HG02981 (cell line): ENCODE data around the gene EEA1.
"Not testable (repeated sequence)": the region's sequence is repeated elsewhere in the genome, so short reads cannot be mapped to it uniquely, and the experiment has no call there.

Source experiments
- ATAC-seq: cut with Tn5 transposase; IDR thresholded peaks from one replicate; pipeline ENCODE4 v1.9.1; 2021; ENCODE audit warnings: mild to moderate bottlenecking, moderate library complexity; ENCODE audit not compliant: unreplicated experiment

Gene EEA1

DNA sequence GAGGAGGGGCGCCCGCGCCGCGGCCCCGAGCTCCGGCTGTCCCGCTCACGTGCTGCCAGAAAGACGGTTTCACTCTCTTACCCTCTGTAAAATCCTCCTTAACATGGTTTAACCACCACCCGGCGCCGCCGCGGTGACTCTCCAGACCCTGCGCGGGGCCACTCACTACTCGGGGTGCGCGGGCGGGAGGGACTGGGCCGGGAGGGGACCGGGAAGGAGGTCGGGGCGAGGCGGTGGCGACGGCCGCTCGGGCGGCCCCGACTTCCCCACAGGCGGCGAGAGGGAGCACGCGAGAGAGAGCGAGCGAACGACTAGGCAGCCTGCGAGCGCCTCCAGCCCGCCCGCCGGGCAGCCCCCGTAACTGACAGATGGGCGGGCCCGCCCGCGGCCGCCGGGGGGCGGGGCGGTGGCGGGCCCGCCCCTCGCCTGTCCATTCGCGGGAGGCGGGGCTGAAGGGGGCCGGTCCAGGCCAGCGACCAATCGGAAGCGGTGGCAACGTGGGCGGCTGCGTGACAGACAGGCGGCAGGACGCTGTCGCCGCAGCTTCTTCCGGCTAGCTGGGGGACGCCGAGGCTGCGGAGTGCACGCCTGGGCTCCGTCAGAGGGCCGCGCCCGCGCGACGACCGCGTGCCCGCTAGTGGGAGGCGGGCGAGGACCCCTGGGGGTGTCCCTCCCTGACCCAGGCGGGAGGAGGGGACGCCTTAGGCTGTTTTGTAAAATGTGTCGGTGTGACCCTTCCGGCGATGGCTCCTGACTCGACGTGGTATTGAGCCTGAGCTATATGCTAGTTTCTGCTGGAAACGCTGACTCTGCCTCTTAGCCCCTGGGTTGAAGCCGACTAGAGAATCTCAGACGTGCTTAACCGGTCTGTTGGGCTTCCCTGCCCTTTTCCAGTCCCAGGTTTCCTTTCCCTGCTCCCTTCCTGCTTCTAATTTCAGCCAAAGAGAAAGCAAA, at the start of gene EEA1:
EEA1 (minus strand) TSS at position 334 of the 954 bp plus-strand sequence; CDS start at position 105, 229 bp downstream.
- peak; percentile 82 for ATAC-seq

- ATAC-seq = no peak
Observed at GRCh38 chr12:92978607-92979006, 49.5 kb upstream of the EEA1 start.

- ATAC-seq = no peak
Observed at GRCh38 chr12:92977326-92977725, 48.2 kb upstream of the EEA1 start.

DNA sequence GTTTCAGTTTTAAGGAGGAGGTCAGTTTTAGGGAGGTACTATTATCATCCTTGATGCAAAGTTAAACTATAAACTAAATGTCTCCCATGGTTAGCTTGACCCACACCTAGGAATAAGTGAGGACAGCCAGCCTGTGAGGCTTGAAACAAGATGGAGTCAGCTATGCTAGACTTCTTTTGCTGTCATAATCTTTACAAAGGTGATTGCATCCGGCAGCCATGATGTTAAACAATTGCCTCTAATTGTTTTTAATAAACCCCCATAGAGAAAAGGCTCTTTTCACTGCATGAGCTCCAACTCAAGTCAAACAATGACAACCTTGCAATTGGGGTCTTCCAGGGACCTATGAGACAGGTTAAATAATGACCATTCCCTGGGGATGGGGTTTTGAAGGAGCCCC, 45.7 kb upstream of the EEA1 start:
- ATAC-seq = no peak

DNA sequence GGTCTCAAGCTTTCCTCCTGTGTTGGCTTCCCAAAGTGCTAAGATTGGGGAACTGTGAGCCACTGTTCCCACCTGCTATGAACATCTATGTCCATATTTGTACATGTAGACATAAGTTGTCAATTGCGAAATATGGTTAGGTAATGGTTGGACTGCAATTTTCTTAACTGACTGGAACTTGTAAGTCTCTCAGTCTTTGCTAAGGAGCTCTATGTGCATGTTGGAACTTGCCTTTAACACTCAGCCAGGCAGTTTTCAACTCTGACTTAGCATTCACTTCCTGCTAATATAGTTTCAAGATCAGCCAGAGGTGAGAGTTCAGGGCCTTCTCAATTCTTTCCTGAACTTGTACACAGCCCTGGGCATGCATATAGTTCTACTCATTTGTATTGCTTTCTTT, 44.5 kb upstream of the EEA1 start:
- peak; percentile 27 for ATAC-seq

- no peak for ATAC-seq
Observed at GRCh38 chr12:92971859-92972524, 42.9 kb upstream of the EEA1 start.

DNA sequence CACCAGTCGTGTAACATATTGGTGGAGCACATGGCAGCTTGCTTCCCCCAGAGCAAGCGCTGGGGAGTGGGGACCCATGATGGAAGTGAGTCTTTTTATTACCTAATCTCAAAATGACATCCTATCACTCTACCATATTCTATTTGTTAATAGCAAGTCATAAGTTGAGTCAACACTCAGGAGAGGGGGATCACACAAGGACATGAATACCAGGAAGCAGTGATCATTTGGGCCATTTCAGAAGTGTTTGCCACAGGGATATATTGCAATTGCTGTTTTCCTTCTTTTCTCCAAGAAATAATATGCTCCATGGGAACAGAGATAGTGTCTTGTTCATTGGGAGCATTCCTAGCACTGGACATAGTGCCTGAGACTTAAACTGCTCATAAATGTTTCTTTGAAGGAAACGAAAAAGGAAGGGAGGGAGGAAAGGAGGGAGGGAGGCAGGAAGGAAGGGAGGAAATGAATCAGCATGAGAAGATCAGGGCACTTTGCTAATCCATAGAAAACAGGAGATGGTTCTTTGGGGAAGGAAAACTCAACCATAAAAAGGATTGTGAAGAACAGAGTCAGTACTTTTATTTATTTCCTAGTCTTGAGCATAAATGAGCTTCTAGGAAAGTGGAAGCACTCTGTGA, 39.2 kb upstream of the EEA1 start:
- no peak for ATAC-seq

DNA sequence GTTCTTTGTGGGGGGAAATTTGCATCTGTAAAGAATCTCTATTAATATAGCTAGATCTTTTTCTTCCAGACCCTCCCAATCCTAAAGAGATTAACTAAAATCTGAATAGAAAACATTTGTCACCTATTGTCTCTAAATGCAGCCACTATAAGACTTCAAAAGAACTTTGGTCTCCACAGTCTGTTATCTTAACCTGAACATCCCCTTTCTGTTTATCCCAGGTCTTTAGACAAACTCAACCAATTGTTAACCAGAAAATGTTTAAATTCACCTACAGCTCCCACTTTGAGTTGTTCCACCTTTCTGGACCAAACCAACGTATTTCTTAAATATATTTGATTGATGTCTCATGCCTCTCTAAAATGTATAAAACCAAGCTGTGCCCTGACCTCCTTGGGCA, 35.3 kb upstream of the EEA1 start:
- not testable (repeated sequence) for ATAC-seq

GRCh38 chr12:92961949-92962348, 32.9 kb upstream of the EEA1 start:
- no peak for ATAC-seq

- no peak for ATAC-seq
Observed at GRCh38 chr12:92955997-92956663, 27.0 kb upstream of the EEA1 start.

DNA sequence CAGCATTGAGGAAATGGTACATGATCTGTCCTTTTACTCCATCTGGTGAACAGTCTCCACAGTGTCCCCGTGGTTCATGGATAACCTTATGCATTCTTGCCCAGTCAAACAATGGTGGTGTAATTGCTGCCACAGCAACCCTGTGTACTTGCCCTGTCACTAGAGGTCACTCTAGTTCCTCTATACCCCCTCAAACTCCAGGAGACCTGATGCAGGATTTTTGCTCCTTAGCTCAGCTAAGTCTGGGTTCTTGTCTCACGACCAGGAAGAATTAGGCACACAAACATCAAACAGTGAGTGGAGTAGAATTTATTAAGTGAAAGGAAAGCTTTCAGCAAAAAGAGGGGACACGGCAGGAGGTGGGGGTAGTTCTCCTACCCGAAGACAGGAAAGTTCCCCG, 24.7 kb upstream of the EEA1 start:
- ATAC-seq = no peak

GRCh38 chr12:92952394-92952793, 23.3 kb upstream of the EEA1 start:
- ATAC-seq = no peak

- no peak for ATAC-seq
Observed at GRCh38 chr12:92951006-92951405, 21.9 kb upstream of the EEA1 start.

- no peak for ATAC-seq
Observed at GRCh38 chr12:92950011-92950410, 20.9 kb upstream of the EEA1 start.

GRCh38 chr12:92949466-92949865, 20.4 kb upstream of the EEA1 start:
- no peak for ATAC-seq

GRCh38 chr12:92947589-92948215, 18.6 kb upstream of the EEA1 start:
- ATAC-seq = no peak

- no peak for ATAC-seq
Observed at GRCh38 chr12:92945659-92946220, 16.6 kb upstream of the EEA1 start.

DNA sequence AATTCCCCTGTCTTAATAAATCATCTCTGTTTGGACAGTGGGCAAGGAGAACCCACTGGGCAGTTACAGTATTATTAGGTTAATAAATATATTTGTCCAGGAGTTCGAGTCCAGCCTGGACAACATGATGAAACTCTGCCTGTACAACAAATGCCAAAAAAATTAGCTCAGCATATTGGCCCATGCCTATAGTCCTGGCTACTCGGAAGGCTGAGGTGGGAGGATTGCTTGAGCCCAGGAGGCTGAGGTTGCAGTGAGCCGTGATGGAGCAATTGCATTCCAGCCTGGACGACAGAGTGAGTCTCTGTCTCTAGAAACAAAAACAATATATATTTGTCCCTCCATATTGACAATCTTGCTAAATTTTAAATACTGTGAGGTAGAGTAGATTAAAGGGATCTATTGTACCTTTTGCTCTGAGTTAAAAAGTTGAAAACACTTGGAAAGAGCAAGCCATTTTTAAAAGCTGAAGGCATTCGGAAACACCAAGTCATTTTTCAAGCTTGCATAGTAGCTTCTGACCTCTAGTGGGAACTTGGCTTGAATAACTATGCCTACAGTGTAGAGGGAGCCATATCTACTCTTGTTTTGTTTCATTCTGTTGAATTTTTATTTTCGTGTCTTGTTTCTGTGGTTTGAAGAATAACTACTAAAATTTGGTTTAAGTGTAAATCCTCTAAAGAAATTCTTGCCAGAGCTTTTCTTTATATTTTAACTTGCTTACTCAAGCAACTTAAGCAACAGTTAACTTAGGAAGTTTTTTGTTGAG, 14.6 kb upstream of the EEA1 start:
- peak; percentile 60 for ATAC-seq

- no peak for ATAC-seq
Observed at GRCh38 chr12:92942905-92943304, 13.8 kb upstream of the EEA1 start.

DNA sequence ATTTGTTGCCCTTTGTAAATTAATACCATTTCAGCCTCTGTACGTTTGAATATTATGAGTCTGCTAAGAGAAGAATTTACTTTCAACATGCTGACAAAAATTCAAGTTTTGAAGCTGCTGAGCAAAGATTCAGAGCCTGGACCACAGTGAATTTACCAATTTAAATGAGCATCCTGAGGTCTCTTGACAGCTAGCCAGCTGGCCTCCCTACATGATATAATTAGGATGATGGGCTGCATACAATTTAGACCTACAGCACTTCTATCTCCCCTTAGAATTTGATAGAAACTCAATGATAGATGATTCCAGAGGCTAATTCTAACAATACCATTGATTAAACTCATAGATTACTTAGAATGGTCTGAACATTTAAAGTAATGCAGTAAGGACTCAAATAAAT, 10.0 kb upstream of the EEA1 start:
- no peak for ATAC-seq
